Immature natural killer cell (primary cell): ENCODE data around the gene KNTC1. TPM values are rescaled to one million over a fixed set of nuclear protein-coding genes. Genes with fewer than 3 reads are reported as not detected.
"Not testable (repeated sequence)": the region's sequence is repeated elsewhere in the genome, so short reads cannot be mapped to it uniquely, and the experiment has no call there.

Experiments
- DNase-seq, 3 donors: peaks; one replicate each; pipeline ENCODE4 v3.0.0; 2022; ENCODE audit warnings: mixed read lengths in 1 of 3
- H3K27ac Mint-ChIP-seq, 6 donors: one replicate each; pipeline ENCODE4 v1.8.0; 2020; ENCODE audit warnings: mixed read lengths in 6 of 6, mild to moderate bottlenecking in 5 of 6, inconsistent platforms in 4 of 6, moderate library complexity in 3 of 6
- H3K27me3 Mint-ChIP-seq, 3 donors: one replicate each; pipeline ENCODE4 v1.8.0; 2020 to 2021; ENCODE audit warnings: low read depth in 3 of 3, mild to moderate bottlenecking in 3 of 3, mixed read lengths in 3 of 3, moderate library complexity in 3 of 3, inconsistent platforms in 1 of 3
- H3K36me3 Mint-ChIP-seq, 3 donors: one replicate each; pipeline ENCODE4 v1.8.0; 2020; ENCODE audit warnings: mixed read lengths in 3 of 3, inconsistent platforms in 2 of 3, mild to moderate bottlenecking in 2 of 3
- H3K4me1 Mint-ChIP-seq, 2 donors: one replicate each; pipeline ENCODE4 v1.8.0; 2020; ENCODE audit warnings: inconsistent platforms in 2 of 2, mild to moderate bottlenecking in 2 of 2, mixed read lengths in 2 of 2, moderate library complexity in 1 of 2
- H3K4me3 Mint-ChIP-seq, 5 donors: one replicate each; pipeline ENCODE4 v1.8.0; 2020; ENCODE audit warnings: mild to moderate bottlenecking in 5 of 5, mixed read lengths in 5 of 5, inconsistent platforms in 3 of 5, moderate library complexity in 3 of 5
- H3K9me3 Mint-ChIP-seq, 6 donors: one replicate each; pipeline ENCODE4 v1.8.0; 2020; ENCODE audit warnings: mild to moderate bottlenecking in 6 of 6, mixed read lengths in 6 of 6, inconsistent platforms in 4 of 6, moderate library complexity in 3 of 6
- polyA plus RNA-seq, 3 donors: library from polyadenylated mRNA; unstranded; fragments of 300-500 nt; fragmentation: Illumina TruSeq; gene quantifications; one replicate each; pipeline ENCODE4 v1.2.3, GENCODE V29; 2021

Gene KNTC1
- polyA plus RNA-seq, 3 donors from 2014 or later = 1.1 to 3.3 (median 1.4) TPM

GRCh38 chr12:122558745-122559641, 31.9 kb downstream of the KNTC1 start:
- Mint-ChIP-seq H3K27me3 (no peaks in the 10 kb centered on the region), H3K4me1 (no peaks in the 10 kb centered on the region), H3K36me3 (peaks cover 9 to 21% (median 13%) of the 10 kb centered on the region in 3 donors), H3K9me3 (no peaks in the 10 kb centered on the region), H3K4me3 (no peak overlapping the region), H3K27ac (no peak overlapping the region)
- no peak for DNase-seq

- H3K27ac Mint-ChIP-seq = no peak overlapping the region
- H3K4me3 Mint-ChIP-seq = no peak overlapping the region
- no peaks in the 10 kb centered on the region for H3K9me3 Mint-ChIP-seq
- no peak for DNase-seq
- no peaks in the 10 kb centered on the region for H3K27me3 Mint-ChIP-seq
- H3K4me1 Mint-ChIP-seq = no peaks in the 10 kb centered on the region
- H3K36me3 Mint-ChIP-seq = peaks cover 9 to 21% (median 13%) of the 10 kb centered on the region in 3 donors
These were observed 33.1 kb downstream of the KNTC1 start for GRCh38 chr12:122560138-122560537.

GRCh38 chr12:122563361-122563760, 36.3 kb downstream of the KNTC1 start:
- Mint-ChIP-seq H3K4me3 (no peak overlapping the region), H3K36me3 (peaks cover 10 to 22% (median 13%) of the 10 kb centered on the region in 3 donors), H3K4me1 (no peaks in the 10 kb centered on the region), H3K27ac (peak overlapping the region in 1 of 6 donors; percentile 22), H3K27me3 (no peaks in the 10 kb centered on the region), H3K9me3 (no peaks in the 10 kb centered on the region)
- DNase-seq = no peak

- H3K27me3 Mint-ChIP-seq, H3K4me3 Mint-ChIP-seq, DNase-seq, H3K9me3 Mint-ChIP-seq, H3K4me1 Mint-ChIP-seq, H3K27ac Mint-ChIP-seq: not testable (repeated sequence)
- peaks cover 9 to 22% (median 9%) of the 10 kb centered on the region in 3 donors for H3K36me3 Mint-ChIP-seq
These were observed 39.8 kb downstream of the KNTC1 start for GRCh38 chr12:122566816-122567215.

GRCh38 chr12:122569288-122569687, 42.2 kb downstream of the KNTC1 start:
- no peak for DNase-seq
- peaks cover 5 to 29% (median 16%) of the 10 kb centered on the region in 3 donors for H3K36me3 Mint-ChIP-seq
- no peak overlapping the region for H3K27ac Mint-ChIP-seq
- H3K4me3 Mint-ChIP-seq = no peak overlapping the region
- H3K9me3 Mint-ChIP-seq = no peaks in the 10 kb centered on the region
- no peaks in the 10 kb centered on the region for H3K27me3 Mint-ChIP-seq
- no peaks in the 10 kb centered on the region for H3K4me1 Mint-ChIP-seq

GRCh38 chr12:122570006-122570405, 43.0 kb downstream of the KNTC1 start:
- not testable (repeated sequence) for DNase-seq, H3K4me3 Mint-ChIP-seq, H3K4me1 Mint-ChIP-seq, H3K9me3 Mint-ChIP-seq, H3K27me3 Mint-ChIP-seq
- peaks cover 5 to 33% (median 16%) of the 10 kb centered on the region in 3 donors for H3K36me3 Mint-ChIP-seq
- peak overlapping the region in 1 of 6 donors; percentile 42 for H3K27ac Mint-ChIP-seq

GRCh38 chr12:122571821-122572220, 44.8 kb downstream of the KNTC1 start:
- no peak overlapping the region for H3K27ac Mint-ChIP-seq
- H3K4me1 Mint-ChIP-seq = no peaks in the 10 kb centered on the region

GRCh38 chr12:122583294-122583693, 56.2 kb downstream of the KNTC1 start:
- DNase-seq, H3K27ac Mint-ChIP-seq, H3K4me1 Mint-ChIP-seq, H3K27me3 Mint-ChIP-seq, H3K4me3 Mint-ChIP-seq, H3K9me3 Mint-ChIP-seq: not testable (repeated sequence)
- H3K36me3 Mint-ChIP-seq = peaks cover 0 to 30% (median 30%) of the 10 kb centered on the region in 3 donors

More at GRCh38 chr12:122571821-122572220, 44.8 kb downstream of the KNTC1 start:
- DNase-seq = no peak
- H3K9me3 Mint-ChIP-seq = no peaks in the 10 kb centered on the region
- H3K36me3 Mint-ChIP-seq = peaks cover 13 to 44% (median 25%) of the 10 kb centered on the region in 3 donors
- H3K27me3 Mint-ChIP-seq = no peaks in the 10 kb centered on the region
- H3K4me3 Mint-ChIP-seq = no peak overlapping the region

- H3K9me3 Mint-ChIP-seq = no peaks in the 10 kb centered on the region
- peak overlapping the region in 1 of 6 donors; percentile 19 for H3K27ac Mint-ChIP-seq
- H3K4me3 Mint-ChIP-seq = no peak overlapping the region
- no peaks in the 10 kb centered on the region for H3K4me1 Mint-ChIP-seq
- no peak for DNase-seq
- peaks cover 0 to 33% (median 30%) of the 10 kb centered on the region in 3 donors for H3K36me3 Mint-ChIP-seq
- H3K27me3 Mint-ChIP-seq = no peaks in the 10 kb centered on the region
These were observed 57.3 kb downstream of the KNTC1 start for GRCh38 chr12:122584177-122584863.

GRCh38 chr12:122590990-122591389, 63.9 kb downstream of the KNTC1 start:
- Mint-ChIP-seq H3K4me1 (no peaks in the 10 kb centered on the region), H3K9me3 (no peaks in the 10 kb centered on the region), H3K27ac (peak overlapping the region in 1 of 6 donors; percentile 46), H3K4me3 (no peak overlapping the region), H3K36me3 (peaks cover 4 to 27% (median 12%) of the 10 kb centered on the region in 3 donors), H3K27me3 (no peaks in the 10 kb centered on the region)
- DNase-seq = no peak

- H3K27me3 Mint-ChIP-seq, H3K4me3 Mint-ChIP-seq, DNase-seq, H3K27ac Mint-ChIP-seq, H3K9me3 Mint-ChIP-seq, H3K4me1 Mint-ChIP-seq: not testable (repeated sequence)
- H3K36me3 Mint-ChIP-seq = peaks cover 4 to 27% (median 12%) of the 10 kb centered on the region in 3 donors
These were observed 64.9 kb downstream of the KNTC1 start for GRCh38 chr12:122591966-122592365.

- H3K27ac Mint-ChIP-seq, H3K4me3 Mint-ChIP-seq, H3K4me1 Mint-ChIP-seq, H3K9me3 Mint-ChIP-seq, DNase-seq, H3K27me3 Mint-ChIP-seq: not testable (repeated sequence)
- H3K36me3 Mint-ChIP-seq = peaks cover 4 to 27% (median 13%) of the 10 kb centered on the region in 3 donors
These were observed 65.5 kb downstream of the KNTC1 start for GRCh38 chr12:122592543-122592942.

- Mint-ChIP-seq H3K4me3 (no peak overlapping the region), H3K27me3 (no peaks in the 10 kb centered on the region), H3K4me1 (no peaks in the 10 kb centered on the region), H3K27ac (peak overlapping the region in 1 of 6 donors; percentile 51), H3K36me3 (peaks cover 4 to 19% (median 12%) of the 10 kb centered on the region in 3 donors), H3K9me3 (no peaks in the 10 kb centered on the region)
- no peak for DNase-seq
These were observed 66.9 kb downstream of the KNTC1 start for GRCh38 chr12:122593910-122594309.

GRCh38 chr12:122596838-122597237, 69.8 kb downstream of the KNTC1 start:
- Mint-ChIP-seq H3K36me3 (peaks cover 0 to 12% (median 11%) of the 10 kb centered on the region in 3 donors), H3K4me3 (no peak overlapping the region), H3K27ac (peak overlapping the region in 1 of 6 donors; percentile 18), H3K4me1 (no peaks in the 10 kb centered on the region), H3K27me3 (no peaks in the 10 kb centered on the region), H3K9me3 (no peaks in the 10 kb centered on the region)
- no peak for DNase-seq
